GM12878 (cell line): Measurements from ENCODE around the gene AFAP1L2. TPM values are rescaled to one million over a fixed set of nuclear protein-coding genes. Genes with fewer than 3 reads are reported as not detected.

ENCODE experiments used
- ATAC-seq: fragments of 200-7000 bp; cut with Tn5 transposase; 3 replicates; pipeline ENCODE4 v1.9.1; 2020; ENCODE audit warnings: mild to moderate bottlenecking, moderate library complexity
- BruUV-seq: library from RNA; stranded (reverse); fragments of 400-500 nt; replicated peaks from 2 replicates; lab custom pipeline; 2021; lab: Mats Ljungman, UMichigan
- CTCF ChIA-PET: fragments of 300-600 bp; sonication (Branson Sonifier 250); formaldehyde crosslinking; extraction: SDS; loops from one replicate; lab custom pipeline; 2021; ENCODE audit warnings: inconsistent platforms; lab: Yijun Ruan, JAX
- POLR2A ChIA-PET: fragments of 350-600 bp; formaldehyde crosslinking; extraction: SDS; loops from one replicate; lab custom pipeline; 2021; ENCODE audit warnings: inconsistent platforms; lab: Charles Lee
- RAD21 ChIA-PET: fragments of 300-600 bp; sonication (Branson Sonifier 250); formaldehyde crosslinking; loops from one replicate; lab custom pipeline; 2023; ENCODE audit warnings: antibody characterized with exemption; ENCODE audit not compliant: unreplicated experiment; lab: Charles Lee
- SMC1A ChIA-PET: fragments of 300-600 bp; sonication (Branson Sonifier 250); formaldehyde crosslinking; loops from one replicate; lab custom pipeline; 2023; ENCODE audit not compliant: unreplicated experiment, uncharacterized antibody; lab: Charles Lee
- DNase-seq: peaks from one replicate; pipeline ENCODE4 v3.0.0-alpha.2; 2011; ENCODE audit warnings: low read depth, low spot score
- FAIRE-seq: peaks from 3 replicates; lab custom pipeline; 2011; peaks lifted over from hg19 to GRCh38; lab: Jason Lieb, UNC
- H2AFZ ChIP-seq: 2 replicates; pipeline ENCODE4 v1.6.0; 2011; ENCODE audit warnings: low read depth, low read length, control low read depth; ENCODE audit not compliant: control insufficient read depth
- H3K27ac ChIP-seq: 2 replicates; pipeline ENCODE4 v1.5.1; 2011; ENCODE audit warnings: control low read depth; ENCODE audit not compliant: control insufficient read depth, insufficient read depth
- H3K27me3 ChIP-seq, 2 experiments: replicated peaks in 1 of 2; 2 replicates each; pipeline versions ENCODE4 v1.6.0 to v1.6.1; 2011; ENCODE audit warnings: low read length in 1 of 2; ENCODE audit not compliant: control insufficient read depth in 2 of 2, insufficient read depth in 2 of 2
- H3K36me3 ChIP-seq, 2 experiments: 2 replicates each; pipeline ENCODE4 v1.5.1; 2011; ENCODE audit warnings: low read length in 1 of 2; ENCODE audit not compliant: control insufficient read depth in 2 of 2, insufficient read depth in 2 of 2
- H3K4me1 ChIP-seq: 2 replicates; pipeline ENCODE4 v1.6.1; 2011; ENCODE audit warnings: mild to moderate bottlenecking, low read length, moderate library complexity, mixed read lengths; ENCODE audit not compliant: control insufficient read depth, insufficient read depth
- H3K4me2 ChIP-seq: 2 replicates; pipeline ENCODE4 v1.6.0; 2011; ENCODE audit warnings: control low read depth; ENCODE audit not compliant: control insufficient read depth, insufficient read depth
- H3K4me3 ChIP-seq: fragments of 200-600 bp; sonication (generic); 2 replicates; pipeline ENCODE4 v1.5.1; 2016
- H3K79me2 ChIP-seq: 2 replicates; pipeline ENCODE4 v1.6.0; 2011; ENCODE audit warnings: low read length; ENCODE audit not compliant: control insufficient read depth, insufficient read depth
- H3K9ac ChIP-seq: 2 replicates; pipeline ENCODE4 v1.8.0; 2011; ENCODE audit warnings: low read length, control low read depth, mixed read lengths; ENCODE audit not compliant: control insufficient read depth, insufficient read depth
- H3K9me3 ChIP-seq: replicated peaks from 3 replicates; pipeline ENCODE4 v1.5.1; 2011; ENCODE audit warnings: mild to moderate bottlenecking, low read length; ENCODE audit not compliant: control insufficient read depth, insufficient read depth
- H4K20me1 ChIP-seq: 2 replicates; pipeline ENCODE4 v1.6.0; 2011; ENCODE audit not compliant: control insufficient read depth, insufficient read depth
- BMI1 ChIP-seq: fragments of 450-650 bp; IDR thresholded peaks from 2 replicates; pipeline ENCODE4 v1.6.1; 2016; ENCODE audit warnings: mild to moderate bottlenecking, moderate library complexity, borderline replicate concordance
- BRCA1 ChIP-seq: IDR thresholded peaks from 2 replicates; pipeline ENCODE4 v1.6.1; 2011; ENCODE audit warnings: low read depth, low read length, improper control_type of control experiment
- CBX3 ChIP-seq: fragments of 200-600 bp; sonication (generic); IDR thresholded peaks from 2 replicates; pipeline ENCODE4 v1.6.1; 2016; ENCODE audit warnings: low read depth, borderline replicate concordance
- CEBPB ChIP-seq, 2 experiments: fragments of 150-350 bp in 1 of 2; IDR thresholded peaks; 2 replicates each; pipeline ENCODE4 v1.6.1; 2012 to 2014; ENCODE audit warnings: low read depth in 2 of 2, low read length in 2 of 2, borderline replicate concordance in 1 of 2, inconsistent platforms in 1 of 2
- ELK1 ChIP-seq: IDR thresholded peaks from 2 replicates; pipeline ENCODE4 v1.6.1; 2012; ENCODE audit warnings: low read depth, low read length, improper control_type of control experiment
- ESRRA ChIP-seq: IDR thresholded peaks from 2 replicates; pipeline ENCODE4 v1.6.1; 2012; ENCODE audit warnings: mild to moderate bottlenecking, low read length, improper control_type of control experiment
- FOXK2 ChIP-seq: fragments of 450-650 bp; IDR thresholded peaks from 2 replicates; pipeline ENCODE4 v1.6.1; 2017; ENCODE audit warnings: mild to moderate bottlenecking, moderate library complexity
- GATAD2B ChIP-seq: fragments of 450-650 bp; conservative IDR thresholded peaks from 2 replicates; pipeline ENCODE4 v1.6.1; 2017; ENCODE audit warnings: low read depth, mild to moderate bottlenecking, moderate library complexity
- IRF3 ChIP-seq: fragments of 450-650 bp; IDR thresholded peaks from 2 replicates; pipeline ENCODE4 v1.6.1; 2014; ENCODE audit warnings: mild to moderate bottlenecking
- POLR2A ChIP-seq: IDR thresholded peaks from 2 replicates; pipeline ENCODE4 v1.6.1; 2011; ENCODE audit warnings: low read depth, mild to moderate bottlenecking, low read length
- RFX5 ChIP-seq: IDR thresholded peaks from 2 replicates; pipeline ENCODE4 v1.6.1; 2011; ENCODE audit warnings: low read depth, low read length, improper control_type of control experiment
- SMAD1 ChIP-seq: fragments of 450-650 bp; IDR thresholded peaks from 2 replicates; pipeline ENCODE4 v1.6.1; 2018; ENCODE audit warnings: mild to moderate bottlenecking, low read depth; ENCODE audit not compliant: partially characterized antibody
- SMAD5 ChIP-seq: IDR thresholded peaks from 2 replicates; pipeline ENCODE4 v1.6.1; 2016; ENCODE audit warnings: antibody characterized with exemption, low read depth
- USF2 ChIP-seq: IDR thresholded peaks from 2 replicates; pipeline ENCODE4 v1.6.1; 2011; ENCODE audit warnings: low read depth, low read length, improper control_type of control experiment, borderline replicate concordance
- ZZZ3 ChIP-seq: IDR thresholded peaks from 2 replicates; pipeline ENCODE4 v1.6.1; 2011; ENCODE audit warnings: low read depth; ENCODE audit not compliant: control insufficient read depth, insufficient read length
- WGBS: methylation state at CpG from one replicate; pipeline ENCODE4 v1.1.6; 2016; ENCODE audit warnings: low lambda C conversion rate; ENCODE audit not compliant: insufficient replicate concordance, insufficient coverage; ENCODE audit errors: missing lambda C conversion rate; 5-methylcytosine and 5-hydroxymethylcytosine counted together
- in situ Hi-C: fragments of 300-500 bp; cut with MboI; formaldehyde crosslinking; loops from 9 replicates; pipeline ENCODE4 v1.14.3; 2018; ENCODE audit warnings: mixed read lengths
- intact Hi-C: fragments of 100-400 bp; cut with micrococcal nuclease; formaldehyde crosslinking; loops from one replicate; pipeline ENCODE4 v1.14.2; 2022; ENCODE audit not compliant: unreplicated experiment
- polyA plus RNA-seq, 11 experiments: library from polyadenylated mRNA; depleted of rRNA in 4 of 11; unstranded in 6 of 11; stranded (reverse) in 5 of 11; fragments of >200 nt; fragmentation: Nextera tagmentation in 4 of 11; fragmentation: Illumina TruSeq in 1 of 11; extraction: Ambion mirVana in 4 of 11; extraction: Trizol in 1 of 11; gene quantifications; 1 replicate in 1 of 11; 2 replicates in 10 of 11; pipeline versions ENCODE4 v1.2.1 to v1.2.3, GENCODE V29; 2011 to 2016; ENCODE audit warnings: inconsistent platforms in 2 of 11, missing spikeins in 2 of 11, low read depth in 1 of 11
- total RNA-seq, 4 experiments: library from RNA; depleted of rRNA in 3 of 4; stranded (reverse); fragments of >200 nt in 3 of 4; fragmentation: Illumina TruSeq in 1 of 4; extraction: Trizol in 1 of 4; gene quantifications; 2 replicates each; pipeline versions ENCODE4 v1.2.1 to v1.2.3, GENCODE V29; 2013 to 2021

Gene AFAP1L2
- total and polyA plus RNA-seq, 10 of the 15 experiments (the other 5 are each of a cell fraction or from before 2014, with no cell fraction given) = 0.03 to 4.0 (median 0.34) TPM

DNA sequence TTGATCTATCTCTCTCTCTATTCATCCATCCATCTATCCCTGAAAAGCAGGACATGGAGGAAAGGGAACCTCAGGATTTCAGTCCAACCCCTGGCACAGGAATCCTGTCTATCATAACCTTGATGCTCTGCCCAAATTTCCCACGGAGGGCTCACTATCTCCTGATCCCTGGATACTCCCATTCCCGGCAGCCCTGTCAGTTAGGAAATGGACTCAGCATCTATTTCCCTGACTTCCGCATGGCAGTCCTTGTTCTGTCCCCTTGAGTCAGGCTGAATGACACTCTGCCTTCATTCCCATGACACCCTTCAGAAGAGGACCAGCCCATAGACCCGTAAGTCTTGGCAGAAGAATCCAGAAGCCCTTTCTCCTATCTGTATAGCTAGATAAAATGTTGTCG is 87.6 kb downstream of the AFAP1L2 start (continued):
- no peak for TF ChIP-seq USF2
- no peak for TF ChIP-seq ZZZ3
- TF ChIP-seq POLR2A = no peak

DNA sequence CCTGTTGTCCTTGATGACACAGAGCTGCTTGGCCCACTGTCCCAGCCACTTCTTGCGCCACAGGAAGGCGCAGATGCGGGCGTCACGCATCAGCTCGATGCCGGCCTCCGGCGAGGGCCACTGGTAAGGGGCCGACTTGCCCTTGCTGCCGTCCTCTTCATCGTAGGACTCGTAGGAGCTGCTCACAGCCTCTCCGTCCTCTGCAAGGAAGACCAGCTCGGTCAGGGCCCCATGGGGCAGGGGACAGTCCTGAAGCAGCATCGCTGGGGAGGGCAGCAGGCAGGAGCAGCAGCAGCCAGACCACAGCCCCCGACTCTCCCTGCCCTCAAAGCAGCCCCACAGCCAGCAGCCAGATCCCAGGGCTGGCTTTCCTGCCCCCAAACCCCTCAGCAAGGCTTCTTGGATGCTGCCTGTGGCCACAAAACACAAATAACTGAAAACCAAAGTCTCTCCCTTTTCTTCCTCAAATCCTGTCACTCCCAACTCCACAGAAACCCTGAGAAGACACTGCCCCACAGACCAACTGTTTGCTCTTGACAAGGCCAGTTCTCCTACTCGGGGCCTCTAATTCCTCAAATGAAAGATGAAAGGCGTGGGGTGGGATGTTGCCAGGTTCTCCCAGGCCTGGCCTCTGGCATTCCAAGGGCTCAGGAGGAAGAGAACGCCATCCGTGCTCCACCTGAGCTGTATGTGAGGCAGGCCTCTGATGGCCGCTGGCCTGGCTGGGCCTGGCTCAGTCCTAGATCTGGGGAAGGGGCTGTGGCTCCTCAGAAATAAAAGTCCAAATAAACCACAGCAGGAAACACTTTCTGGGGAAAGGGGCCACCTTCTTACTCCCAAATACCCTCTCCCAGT is 88.5 kb downstream of the AFAP1L2 start:
- BruUV-seq = no TSS peak
- POLR2A ChIA-PET = no interaction called here
- FAIRE-seq (no peak), DNase-seq (no peak), ATAC-seq (no peak)
- Histone ChIP-seq H3K9ac (no peak overlapping the region), H3K79me2 (no peaks in the 10 kb centered on the region), H3K4me3 (no peak overlapping the region), H3K9me3 (no peaks in the 10 kb centered on the region), H3K4me1 (no peaks in the 10 kb centered on the region), H3K36me3 (no peaks in the 10 kb centered on the region), H2AFZ (no peak overlapping the region), H3K27me3 (no peaks in the 10 kb centered on the region), H4K20me1 (no peaks in the 10 kb centered on the region), H3K27ac (no peak overlapping the region), H3K4me2 (no peak overlapping the region)
- intact Hi-C loops = no loop called here
- TF ChIP-seq CBX3 (no peak), BRCA1 (no peak), SMAD5 (no peak), BMI1 (no peak), ELK1 (no peak), GATAD2B (no peak), ESRRA (no peak), RFX5 (no peak), SMAD1 (no peak), CEBPB (IDR thresholded peaks at IDR 0.05; ENCODE audit: borderline replicate concordance in 1 of 2, low read depth in 2 of 2, low read length in 2 of 2) (no peak), FOXK2 (no peak), IRF3 (no peak)
- in situ Hi-C loops = loop anchor here (25.0 kb wide), 2 partner anchors 103 to 472 kb away; no protein-coding TSS in a partner anchor
- RAD21 ChIA-PET = no interaction called here
- SMC1A ChIA-PET = interaction anchor here (1.0 kb wide), 2 partner anchors 12 to 85 kb away, joined by 3 to 4 read pairs; no protein-coding TSS in a partner anchor
- 51% methylated on average over 22 of the region's 22 CpGs for WGBS
- CTCF ChIA-PET = interaction anchor here (0.5 kb wide), 1 partner anchor 12 kb away, joined by 3 read pairs; no protein-coding TSS in a partner anchor
